Activated CD4-positive, CD25-positive, alpha-beta regulatory T cell treated with anti-CD3 and anti-CD28 coated beads, Interleukin-2, amount 50 U/mL, for 72 hours (primary cell): Measurements from ENCODE around the gene BTG4.

Source experiments
- DNase-seq: peaks from one replicate; pipeline ENCODE4 v3.0.0; 2021

The BTG4 gene

DNA sequence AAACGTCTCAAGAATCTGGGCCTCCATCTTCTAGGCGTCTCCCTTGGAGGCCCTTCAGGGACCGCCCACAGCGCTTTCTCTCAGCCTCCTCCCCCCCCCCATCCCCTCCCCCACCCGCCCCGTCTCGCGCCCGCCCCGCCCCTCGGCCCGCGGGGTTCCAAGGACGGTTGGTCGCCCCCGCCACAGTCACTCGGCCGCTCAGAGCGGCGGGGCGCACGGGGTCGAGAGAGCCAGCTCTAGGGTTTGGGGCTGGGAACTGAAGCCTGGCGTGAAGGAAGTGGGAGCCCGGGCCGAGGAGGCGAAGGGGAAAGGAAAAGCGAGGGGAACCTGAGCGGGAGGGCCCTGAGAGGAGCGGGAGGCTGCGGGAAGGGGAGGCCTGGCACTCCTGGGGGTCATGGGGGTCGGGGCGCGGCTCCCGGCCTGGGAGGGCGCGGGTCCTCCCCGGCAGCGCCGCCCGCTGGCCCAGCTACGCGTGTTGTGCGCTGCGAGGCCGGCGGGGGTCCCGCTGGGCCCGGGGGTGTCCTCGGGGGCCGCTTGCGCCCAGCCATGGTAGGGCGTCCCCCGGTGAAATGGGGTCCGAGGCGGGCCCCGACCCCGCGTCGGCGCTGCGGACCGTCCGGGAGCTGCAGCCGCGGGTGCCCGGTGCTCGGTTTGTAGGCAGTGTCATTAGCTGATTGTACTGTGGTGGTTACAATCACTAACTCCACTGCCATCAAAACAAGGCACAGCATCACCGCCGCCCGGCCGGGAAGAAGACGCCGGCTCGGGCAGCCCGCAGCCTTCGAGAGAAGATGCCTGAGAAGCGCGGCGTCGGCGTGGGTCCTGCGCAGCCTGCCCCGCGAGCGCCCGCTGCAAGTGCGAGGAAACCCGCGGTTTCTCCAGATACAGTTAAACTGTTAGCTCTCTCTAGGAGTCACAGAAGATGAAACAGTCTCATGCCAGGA is at the start of gene BTG4:
BTG4 (minus strand) TSS at position 91 of the 944 bp plus-strand sequence. CDS start 13,610 bp downstream, outside the sequence.
- DNase-seq: peak; percentile 43

DNA sequence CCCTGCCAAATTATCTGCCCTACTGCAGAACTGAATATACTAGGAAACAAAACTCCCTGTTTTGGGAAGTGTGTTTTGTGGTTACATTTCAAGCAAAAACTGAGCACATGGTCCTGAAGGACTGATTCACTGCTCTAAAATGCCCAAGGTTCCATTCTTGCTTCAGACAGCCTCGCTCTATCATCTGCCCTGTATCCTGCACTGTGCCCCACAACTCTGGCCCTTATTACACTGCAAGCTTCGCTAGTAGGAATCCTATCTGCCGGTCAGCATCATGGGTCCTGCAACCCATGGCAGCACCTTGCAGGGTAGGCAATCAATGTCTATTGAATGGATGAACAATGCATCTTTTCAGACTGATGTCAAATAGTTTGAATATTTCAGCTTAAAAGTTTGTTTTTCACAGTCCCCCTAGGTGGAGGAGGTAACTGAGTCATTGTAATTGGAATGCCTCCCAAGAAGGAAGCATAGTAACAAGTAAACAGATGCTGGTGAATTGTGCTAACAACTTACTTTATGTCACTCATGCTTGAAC is 49.7 kb upstream of the BTG4 start:
- no peak for DNase-seq

DNA sequence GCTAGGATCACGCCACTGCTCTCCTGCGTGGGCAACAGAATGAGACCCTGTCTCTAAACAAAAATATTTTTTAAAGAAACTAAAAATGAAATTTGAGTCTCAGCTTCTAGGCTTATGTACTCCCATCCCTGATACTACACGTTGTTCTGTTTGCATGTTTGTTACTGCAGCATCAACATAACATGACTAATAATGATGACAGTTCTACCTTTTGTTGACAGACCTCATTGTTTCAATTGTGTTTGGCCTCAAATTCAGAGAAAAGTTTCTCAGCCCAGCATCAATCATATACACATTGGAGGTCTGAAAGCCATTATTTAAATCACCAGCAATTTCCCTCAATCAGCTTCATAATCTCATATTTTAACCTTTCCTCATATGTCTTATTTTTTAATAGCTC is 49.1 kb upstream of the BTG4 start:
- DNase-seq: no peak

DNA sequence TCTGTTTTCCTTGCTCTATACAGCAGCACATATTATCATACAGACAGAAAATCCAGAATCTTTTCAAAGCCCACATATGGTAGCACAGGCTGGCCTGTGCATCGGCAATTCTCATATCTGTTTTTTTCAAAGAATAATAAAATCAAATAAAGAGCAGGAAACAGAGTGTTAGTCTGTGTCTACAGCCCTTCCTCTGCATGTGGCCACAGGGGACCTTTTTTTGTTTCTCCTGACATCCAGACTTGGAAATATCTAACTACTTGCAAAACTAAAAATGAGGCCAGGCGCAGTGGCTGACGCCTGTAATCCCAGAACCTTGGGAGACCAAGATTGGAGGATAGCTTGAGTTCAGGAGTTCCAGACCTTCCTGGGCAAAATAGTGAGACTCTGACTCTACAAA is 48.6 kb upstream of the BTG4 start:
- no peak for DNase-seq

DNA sequence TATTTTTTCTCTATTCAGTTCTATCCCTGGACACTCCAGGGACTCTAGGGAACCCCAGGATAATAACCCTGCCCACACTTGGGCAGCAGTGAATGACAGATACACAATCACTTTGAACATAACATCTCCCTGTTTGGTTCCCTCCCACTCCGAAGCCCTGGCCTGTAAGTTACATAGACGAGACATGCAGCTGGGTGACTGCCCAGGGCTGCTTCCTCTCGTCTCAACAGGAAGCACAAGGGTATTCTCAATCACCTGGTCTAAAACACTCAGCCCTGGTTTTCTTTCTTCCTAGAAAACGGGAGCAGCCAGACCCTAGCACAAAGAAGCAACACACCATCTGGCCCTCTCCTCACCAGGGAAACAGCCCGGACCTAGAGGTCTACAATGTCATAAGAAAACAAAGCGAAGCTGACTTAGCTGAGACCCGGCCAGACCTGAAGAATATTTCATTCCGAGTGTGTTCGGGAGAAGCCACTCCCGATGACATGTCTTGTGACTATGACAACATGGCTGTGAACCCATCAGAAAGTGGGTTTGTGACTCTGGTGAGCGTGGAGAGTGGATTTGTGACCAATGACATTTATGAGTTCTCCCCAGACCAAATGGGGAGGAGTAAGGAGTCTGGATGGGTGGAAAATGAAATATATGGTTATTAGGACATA is 47.7 kb upstream of the BTG4 start:
- no peak for DNase-seq

DNA sequence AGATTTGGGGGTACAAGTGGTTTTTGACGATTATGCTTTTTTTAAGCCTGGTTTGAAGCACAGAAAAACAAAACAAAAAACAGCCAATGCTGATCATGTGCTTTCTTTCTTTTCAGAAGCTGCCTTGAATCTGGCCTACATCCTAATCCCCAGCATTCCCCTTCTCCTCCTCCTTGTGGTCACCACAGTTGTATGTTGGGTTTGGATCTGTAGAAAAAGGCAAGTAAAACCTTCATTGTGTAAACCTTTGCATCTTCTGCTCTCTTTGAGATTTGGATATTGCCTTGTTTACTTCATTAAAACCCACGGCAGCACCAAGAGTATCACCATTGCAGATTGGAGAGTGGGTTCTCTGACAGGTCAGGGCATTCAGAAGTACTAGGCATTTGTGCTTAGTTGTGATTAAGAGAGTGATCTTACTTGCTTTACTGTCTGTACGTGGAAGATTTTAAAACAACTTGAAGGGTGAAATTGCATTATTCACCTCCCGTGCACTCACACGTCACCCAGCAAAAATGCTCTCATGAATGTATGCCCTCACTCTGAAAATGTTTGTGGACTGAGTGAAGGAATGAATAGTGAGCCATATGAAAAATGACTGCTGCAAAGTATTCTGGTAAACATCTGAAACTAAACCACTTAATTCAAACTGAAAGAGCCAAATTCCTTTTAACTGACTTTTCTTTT is 45.4 kb upstream of the BTG4 start:
- no peak for DNase-seq

DNA sequence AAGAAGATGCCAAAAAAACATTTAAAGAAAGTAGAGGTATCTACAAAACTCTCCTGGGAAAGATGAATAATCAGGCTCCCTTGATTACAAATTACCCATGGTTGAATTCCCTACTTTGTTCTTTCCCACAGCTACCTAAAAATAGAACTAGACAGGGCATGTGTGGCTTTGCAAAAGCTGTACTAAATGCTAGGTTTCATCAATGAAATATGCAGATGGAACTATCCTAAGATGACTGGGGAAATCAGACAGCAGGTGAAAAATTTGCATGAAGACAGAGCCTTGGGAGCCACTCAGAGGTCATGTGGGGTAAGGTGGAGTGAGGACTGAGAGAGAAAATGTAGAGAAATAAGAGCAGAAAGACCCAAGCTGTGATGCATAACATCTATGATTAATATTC is 43.1 kb upstream of the BTG4 start:
- DNase-seq: no peak

DNA sequence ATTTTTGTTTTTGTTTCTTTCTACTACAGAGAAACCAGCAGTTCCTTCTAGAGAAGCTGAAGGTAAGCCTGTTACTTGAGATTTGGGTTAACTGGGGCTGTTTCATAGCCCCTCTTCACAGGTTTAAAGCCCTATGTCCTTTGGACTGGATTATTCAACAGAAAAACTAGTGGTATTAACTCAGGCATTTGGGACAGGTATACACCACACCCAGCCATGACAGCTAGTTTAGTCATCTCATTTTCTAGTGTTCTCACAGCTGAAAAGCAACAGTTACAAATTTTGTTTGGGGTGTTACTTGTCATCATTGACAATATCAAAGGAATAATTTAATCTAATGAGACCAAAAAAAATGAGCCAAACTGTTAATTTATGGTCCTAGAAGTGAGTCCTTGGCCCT is 42.3 kb upstream of the BTG4 start:
- DNase-seq: no peak

DNA sequence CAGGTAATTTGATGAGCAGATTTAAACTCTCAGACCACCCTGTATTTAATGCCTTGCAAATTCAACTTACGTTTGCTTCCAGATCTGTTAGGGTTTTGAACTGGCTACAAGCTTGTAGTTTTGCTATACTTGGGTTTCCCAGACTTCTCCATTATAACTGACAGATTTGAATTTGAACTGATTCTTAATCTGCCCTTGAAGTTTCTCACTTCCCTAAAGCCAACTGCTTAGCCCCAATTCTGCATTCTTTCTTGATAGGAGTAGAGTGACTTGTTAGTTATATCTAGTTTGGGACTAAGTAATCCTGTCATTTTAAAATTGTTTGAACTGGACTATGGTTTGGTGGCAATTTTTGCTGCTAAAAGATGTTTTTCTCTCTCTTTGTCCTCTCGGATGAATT is 38.1 kb upstream of the BTG4 start:
- DNase-seq: no peak

DNA sequence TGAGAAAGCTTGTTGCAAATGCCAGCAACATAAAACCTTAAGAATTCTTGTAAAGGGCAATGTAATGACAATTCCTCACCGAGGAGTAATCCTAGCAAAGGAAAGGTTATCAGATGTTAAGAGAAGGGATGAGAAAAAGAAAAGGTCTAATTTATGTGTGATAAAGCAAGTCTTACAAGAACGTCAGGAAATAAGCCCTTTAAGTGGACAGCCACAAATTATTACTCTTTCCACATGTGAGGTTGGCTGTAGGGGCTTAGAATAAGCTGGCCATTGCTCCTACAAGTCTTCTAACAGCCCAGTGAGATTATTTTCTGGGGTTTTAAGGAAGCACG is 37.6 kb upstream of the BTG4 start:
- no peak for DNase-seq

DNA sequence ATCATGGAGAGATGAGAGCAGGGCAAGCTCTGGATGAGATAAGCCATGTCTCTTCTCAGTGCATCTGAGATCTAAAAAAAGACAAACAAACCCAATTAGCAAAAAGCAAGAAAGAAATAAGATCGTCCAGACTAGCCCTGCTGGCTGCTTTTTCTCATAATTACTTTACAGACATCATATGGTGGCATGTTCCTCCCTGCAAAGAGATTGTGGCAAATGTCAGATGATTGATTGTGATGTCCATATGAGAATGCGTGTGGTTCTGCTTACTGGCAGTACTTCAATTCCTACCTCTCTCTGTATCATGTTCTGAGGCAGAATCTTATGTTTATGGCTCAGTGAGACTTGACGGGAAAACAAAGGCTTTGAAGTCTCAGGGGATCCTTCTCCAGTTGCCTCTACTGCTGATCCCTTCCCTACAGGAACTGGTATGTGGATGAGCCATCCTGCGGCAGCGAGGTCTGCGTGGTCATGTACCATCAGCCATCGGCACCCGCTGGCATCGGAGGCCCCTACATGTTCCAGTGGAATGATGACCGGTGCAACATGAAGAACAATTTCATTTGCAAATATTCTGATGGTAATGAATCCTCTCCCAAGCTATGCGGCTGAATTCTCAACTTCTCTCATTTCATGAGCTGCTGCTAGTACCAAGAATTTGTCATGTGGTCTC is 37.1 kb upstream of the BTG4 start:
- DNase-seq: no peak

DNA sequence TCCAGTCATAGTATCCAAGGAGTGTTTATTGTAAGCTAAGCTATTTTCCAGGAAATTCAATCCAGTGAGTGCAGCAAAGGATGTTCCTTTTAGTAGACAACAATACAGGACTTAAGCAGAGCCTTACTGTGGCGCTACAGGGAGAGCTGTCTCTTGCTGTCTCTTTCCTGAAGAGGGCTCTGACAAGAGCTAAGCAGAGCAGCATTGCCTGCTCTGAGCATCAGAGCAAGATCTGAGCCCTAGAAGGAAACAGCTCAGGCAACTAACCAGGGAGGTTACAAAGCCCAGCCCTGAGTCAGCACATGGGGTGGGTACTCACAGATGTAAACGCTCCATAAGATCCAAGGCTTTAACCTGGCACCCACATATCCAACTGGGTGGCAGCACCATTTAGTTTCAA is 36.3 kb upstream of the BTG4 start:
- DNase-seq: no peak

DNA sequence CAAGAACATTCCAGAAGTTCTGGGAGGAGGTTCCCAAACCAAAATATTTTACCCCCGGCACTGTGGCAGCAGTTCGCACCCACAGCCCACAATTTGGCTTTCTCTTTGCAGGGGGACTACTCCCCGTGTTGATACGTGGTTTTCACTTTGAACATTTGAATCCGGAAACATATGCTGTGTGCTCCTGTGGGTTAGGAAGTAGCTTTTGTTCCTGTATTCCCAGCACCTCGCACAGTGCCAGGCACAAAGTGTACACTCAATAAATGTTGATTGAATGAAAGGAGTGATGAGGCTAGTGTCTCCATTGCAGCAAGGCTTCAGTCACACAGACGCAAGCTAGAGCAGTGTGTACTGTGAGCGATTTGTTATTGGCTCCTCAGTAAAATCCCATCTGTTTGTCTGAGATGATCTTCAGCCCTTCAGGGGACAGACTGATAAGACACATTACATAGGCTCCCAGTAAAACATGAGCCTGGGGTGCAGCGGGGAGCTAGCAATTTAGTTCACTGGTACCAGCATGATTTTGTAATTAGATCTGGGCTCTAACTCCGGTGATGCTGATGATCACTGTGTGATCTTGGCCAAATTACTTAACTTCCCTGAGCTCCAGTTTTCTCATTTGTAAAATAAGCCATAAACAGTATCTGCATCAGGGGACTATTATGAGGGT is 30.6 kb upstream of the BTG4 start:
- no peak for DNase-seq

DNA sequence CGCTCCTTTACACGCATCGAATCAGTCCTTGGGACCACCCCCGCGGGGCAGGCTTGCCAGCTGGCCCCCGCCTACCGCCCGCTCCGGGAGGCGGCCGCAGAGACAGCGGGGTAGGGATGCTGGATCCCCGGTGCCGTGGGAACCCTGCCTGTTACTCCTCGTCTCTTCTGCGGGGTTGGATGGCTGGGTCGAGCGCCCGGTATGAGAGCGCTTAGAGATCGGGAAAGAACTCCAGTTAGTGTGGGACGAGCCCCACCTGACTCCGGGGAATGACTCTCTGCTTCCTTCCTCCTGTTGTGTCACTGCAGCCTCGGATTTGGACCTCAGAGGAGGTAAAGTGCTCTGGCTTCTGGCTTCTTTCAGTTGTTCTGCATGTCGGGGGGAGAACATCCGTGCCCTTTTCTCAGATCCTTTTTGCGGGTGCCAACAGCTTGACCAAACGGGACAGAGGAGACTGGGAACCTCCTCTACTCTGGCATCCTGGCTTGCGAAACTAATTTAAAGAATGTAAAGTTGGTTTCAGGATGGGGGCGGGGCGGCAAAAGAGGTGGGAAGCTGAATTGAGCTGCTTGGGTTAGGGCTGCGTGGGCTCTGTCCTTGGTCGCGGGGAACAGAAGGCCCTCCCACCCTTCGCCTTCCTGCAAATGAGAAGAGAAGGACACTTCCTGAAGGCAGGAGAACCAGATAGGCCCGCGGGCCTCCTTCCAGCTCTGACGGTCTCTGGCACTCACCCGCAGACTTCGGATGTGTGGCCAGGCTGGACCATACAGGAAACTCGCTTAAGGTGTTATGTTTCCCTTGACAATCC is 29.3 kb upstream of the BTG4 start:
- no peak for DNase-seq

DNA sequence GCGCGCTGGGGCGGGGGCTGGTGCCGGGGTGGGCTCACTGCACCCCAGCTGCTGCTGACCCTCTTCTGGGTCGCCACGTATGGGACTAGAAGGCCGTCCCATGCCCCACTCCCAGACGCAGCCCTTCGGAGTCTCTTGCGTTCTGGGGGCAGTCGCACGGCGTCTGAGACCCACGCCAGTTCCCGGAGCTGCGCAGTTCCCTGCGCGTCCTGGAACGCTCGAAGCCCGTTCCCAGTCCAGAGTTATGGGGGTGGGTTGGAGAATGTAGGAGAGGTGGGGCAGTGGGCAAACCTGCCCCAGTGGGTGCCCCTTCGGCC is 28.7 kb upstream of the BTG4 start:
- DNase-seq: no peak

DNA sequence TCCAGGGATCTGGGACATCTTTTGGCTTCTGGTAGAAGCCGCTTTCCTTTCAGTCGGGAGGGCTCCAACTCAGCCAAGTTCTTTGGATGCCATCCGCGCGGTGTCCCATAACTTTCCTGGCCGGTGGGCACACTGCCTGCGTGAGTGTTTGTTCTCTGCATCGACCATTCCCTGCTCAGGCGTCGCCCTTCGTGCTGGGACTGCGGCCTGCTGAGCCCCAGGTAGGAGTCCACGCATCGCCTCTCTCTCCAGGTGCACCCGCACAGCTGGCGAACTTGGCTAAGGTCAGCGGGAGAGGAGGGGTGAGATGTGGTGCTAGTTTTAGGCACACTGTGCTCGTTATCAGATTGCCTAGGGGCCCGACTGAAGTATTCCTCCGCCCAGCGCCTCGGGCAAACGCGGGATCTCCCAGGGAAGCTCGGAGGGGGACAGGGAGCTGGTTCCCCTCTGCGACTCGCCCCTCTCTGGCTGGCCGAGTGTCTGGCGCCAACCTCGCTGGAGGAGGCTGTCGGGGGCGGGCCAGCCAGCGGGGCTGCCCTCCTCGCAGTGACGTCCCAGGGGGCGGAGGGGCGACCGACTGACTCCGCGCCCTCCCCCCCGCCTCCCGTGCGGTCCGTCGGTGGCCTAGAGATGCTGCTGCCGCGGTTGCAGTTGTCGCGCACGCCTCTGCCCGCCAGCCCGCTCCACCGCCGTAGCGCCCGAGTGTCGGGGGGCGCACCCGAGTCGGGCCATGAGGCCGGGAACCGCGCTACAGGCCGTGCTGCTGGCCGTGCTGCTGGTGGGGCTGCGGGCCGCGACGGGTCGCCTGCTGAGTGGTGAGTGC is 28.1 kb upstream of the BTG4 start, which contains the start of gene LAYN:
LAYN (plus strand) TSS at position 607 of the 823 bp plus-strand sequence; CDS start at position 731, 124 bp downstream.
- DNase-seq: peak; percentile 72

DNA sequence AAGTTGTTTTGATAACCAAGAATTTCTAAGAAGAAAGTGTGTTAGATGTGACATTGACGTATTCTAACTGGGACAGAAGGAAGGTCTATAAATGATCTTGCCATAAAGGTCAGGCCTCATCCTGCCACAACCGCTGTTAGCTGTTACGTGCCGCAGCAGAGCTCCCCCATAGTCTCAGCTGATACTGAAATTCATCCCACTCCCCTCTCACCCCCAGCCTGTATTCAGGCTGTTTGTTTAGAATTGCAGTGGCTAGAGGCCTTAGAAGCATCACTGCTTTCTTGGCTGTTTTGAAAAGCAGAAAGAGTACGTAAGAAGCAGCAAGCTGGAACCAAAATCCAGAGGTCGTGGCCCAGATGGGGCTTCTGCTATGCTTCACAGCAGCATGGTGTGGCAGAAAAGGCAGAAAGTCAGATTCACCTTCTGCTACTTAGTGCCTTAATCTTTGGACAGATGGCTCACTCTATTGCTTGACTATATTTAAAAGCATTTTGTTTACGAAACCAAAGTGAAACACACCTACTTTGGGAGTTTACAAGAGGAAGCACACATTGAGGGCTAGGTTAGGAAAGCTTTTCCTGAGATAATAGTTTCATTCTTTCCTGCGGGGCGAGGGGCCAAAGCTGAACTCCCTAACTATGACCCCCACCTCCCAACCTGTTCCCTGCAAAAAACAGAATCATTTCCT is 27.4 kb upstream of the BTG4 start:
- peak; percentile 53 for DNase-seq

DNA sequence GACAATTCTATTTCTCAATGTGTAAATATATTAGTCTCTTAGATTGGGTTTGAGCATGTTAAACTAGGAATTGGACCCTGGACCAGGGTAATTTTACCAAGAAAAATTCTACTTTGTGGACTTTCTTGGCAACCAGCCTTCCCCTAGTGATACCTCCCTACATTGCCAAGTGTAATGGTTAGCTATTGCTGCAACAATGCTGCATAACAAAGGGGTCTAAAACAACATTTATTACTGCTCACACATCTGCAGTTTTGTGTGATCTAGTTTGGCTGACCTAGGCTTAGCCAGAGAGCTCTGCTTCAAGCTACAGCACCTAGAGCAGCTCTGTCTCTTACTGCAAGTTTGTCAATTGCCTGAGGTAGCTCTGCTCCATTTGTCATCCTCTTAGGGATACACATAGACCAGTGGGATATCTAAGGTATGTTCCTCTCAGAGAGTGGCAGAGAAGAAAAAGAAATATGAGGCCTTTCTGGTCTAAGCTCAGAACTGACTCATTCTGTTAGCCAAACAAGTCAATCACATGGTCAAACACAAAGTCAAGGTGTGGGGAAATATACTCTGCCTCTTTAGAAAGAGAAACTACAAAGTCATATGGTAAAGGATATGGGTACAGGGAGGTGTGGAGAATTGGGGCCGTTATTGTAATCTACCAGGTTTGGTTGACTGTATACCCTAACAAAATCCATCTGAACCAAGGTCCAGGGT is 26.4 kb upstream of the BTG4 start:
- DNase-seq: no peak

DNA sequence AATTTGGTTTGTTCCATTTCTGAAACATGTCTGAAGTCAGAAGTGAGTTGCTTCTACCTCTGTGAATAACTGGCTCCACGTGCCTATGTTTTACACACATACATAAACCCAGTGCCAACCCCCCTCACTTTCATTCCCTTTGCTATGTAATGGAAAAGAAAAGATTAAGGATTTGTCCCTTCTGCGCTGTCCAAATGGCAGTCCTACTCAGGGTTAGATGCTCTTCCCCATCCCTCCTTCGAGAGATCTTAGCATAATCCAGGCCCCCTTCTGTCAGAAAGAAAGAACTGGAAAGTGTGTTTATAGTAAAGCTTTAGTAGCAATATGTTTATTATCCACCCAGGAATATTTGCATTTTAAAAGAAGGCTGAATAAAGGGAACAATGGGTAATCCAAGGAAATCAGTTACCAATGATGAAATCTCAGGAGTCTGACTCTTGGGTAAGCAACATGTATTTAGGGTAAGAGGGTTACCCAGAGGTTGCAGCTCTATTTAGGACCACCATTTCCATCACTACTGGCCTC is 25.2 kb upstream of the BTG4 start:
- no peak for DNase-seq
